Measurements from ENCODE around the gene GRIK2.

GRCh38 chr6:101365181-101365580, 28.3 kb upstream of the GRIK2 start:
- TF ChIP-seq CTCF (IDR thresholded peaks at IDR 0.05) (no peak), POLR2AphosphoS5 (IDR thresholded peaks at IDR 0.05) (no peak)
